ENCODE measurements around the gene ZNF366. TPM values are rescaled to one million over a fixed set of nuclear protein-coding genes. Genes with fewer than 3 reads are reported as not detected.

ZNF366 gene
- total and polyA plus RNA-seq, 9 donors = 2.1 to 3.7 (median 2.7) TPM

GRCh38 chr5:72458407-72458806 lies 48.8 kb downstream of the ZNF366 start:
- H3K9me3 ChIP-seq (replicated peaks; ENCODE audit: control insufficient read depth, low read depth, low read length) = no peaks in the 10 kb centered on the region
- 100% methylated on average over 2 of the region's 3 CpGs for WGBS (ENCODE audit: insufficient coverage)
- no peak for DNase-seq
- no peaks in the 10 kb centered on the region for H3K36me3 ChIP-seq (ENCODE audit: control insufficient read depth, insufficient read depth, low read length)
- H3K4me3 ChIP-seq (ENCODE audit: low read length) = no peak overlapping the region
- H3K27ac ChIP-seq (ENCODE audit: low read length) = no peak overlapping the region
- H3K27me3 ChIP-seq (ENCODE audit: control insufficient read depth, insufficient read depth, low read length) = no peaks in the 10 kb centered on the region
- peaks cover 55% of the 10 kb centered on the region for H3K4me1 ChIP-seq (ENCODE audit: control insufficient read depth, insufficient read depth, low read length)

DNA sequence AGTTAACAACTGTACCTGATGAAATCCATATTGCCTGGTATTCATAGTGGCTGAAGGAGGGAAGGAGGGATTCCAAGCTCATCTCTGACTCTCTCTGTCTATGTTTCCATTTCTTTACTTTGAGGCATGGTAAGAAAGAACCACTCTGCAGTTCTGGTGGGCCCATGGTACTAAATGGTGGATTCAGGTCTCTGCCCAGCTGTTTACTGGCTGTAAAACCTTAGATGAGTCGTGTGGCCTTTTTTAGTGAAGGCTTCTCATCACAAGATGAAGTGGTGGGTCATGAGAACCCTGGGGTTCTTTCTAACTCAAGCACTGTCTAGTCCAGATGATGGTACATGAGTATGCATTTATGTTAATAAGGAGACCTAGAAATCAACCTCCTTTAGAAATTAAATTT lies 49.7 kb downstream of the ZNF366 start:
- Histone ChIP-seq H3K27ac (ENCODE audit: low read length) (no peak overlapping the region), H3K4me3 (ENCODE audit: low read length) (no peak overlapping the region), H3K36me3 (ENCODE audit: control insufficient read depth, insufficient read depth, low read length) (no peaks in the 10 kb centered on the region), H3K4me1 (ENCODE audit: control insufficient read depth, insufficient read depth, low read length) (peaks cover 56% of the 10 kb centered on the region), H3K27me3 (ENCODE audit: control insufficient read depth, insufficient read depth, low read length) (no peaks in the 10 kb centered on the region), H3K9me3 (replicated peaks; ENCODE audit: control insufficient read depth, low read depth, low read length) (no peaks in the 10 kb centered on the region)
- DNase-seq = no peak
- WGBS (ENCODE audit: insufficient coverage) = no CpG with 5 or more reads among the region's 1 CpG

DNA sequence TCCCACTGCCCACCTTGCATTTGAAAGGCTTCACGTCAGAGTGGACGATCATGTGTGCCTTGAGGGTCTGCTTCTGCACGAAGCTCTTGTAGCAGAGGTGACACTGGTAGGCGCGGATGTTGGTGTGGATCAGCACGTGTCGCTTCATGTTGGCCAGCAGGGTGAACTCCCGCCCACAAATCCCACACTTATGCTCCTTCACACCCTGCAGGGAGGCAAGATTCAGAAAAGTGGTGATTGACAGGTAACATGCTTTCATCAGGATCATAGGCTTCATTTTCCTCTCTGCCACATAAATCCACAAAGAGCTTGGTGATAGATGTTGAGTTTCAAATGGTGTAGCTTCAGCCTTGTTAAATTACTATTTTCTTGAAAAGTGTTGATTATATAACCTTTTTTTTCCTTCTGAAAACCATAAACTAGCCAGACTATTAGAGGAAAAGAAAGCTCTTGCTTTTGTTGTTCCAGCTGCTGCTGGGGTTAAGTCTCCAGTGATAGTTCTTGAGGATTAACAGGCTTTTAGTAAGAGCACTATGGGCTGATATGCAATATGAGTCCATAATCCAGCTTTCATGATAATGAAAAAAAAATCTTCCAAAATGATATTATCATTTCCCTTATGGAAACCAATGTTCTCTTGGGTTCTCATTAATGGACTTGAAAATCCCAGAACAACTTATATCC lies 50.7 kb downstream of the ZNF366 start:
- no peak overlapping the region for H3K27ac ChIP-seq (ENCODE audit: low read length)
- no peaks in the 10 kb centered on the region for H3K36me3 ChIP-seq (ENCODE audit: control insufficient read depth, insufficient read depth, low read length)
- H3K4me1 ChIP-seq (ENCODE audit: control insufficient read depth, insufficient read depth, low read length) = peaks cover 66% of the 10 kb centered on the region

GRCh38 chr5:72455476-72455875 lies 51.7 kb downstream of the ZNF366 start:
- no peaks in the 10 kb centered on the region for H3K9me3 ChIP-seq (replicated peaks; ENCODE audit: control insufficient read depth, low read depth, low read length)
- H3K4me3 ChIP-seq (ENCODE audit: low read length) = no peak overlapping the region
- WGBS (ENCODE audit: insufficient coverage) = no CpG with 5 or more reads among the region's 9 CpGs
- H3K36me3 ChIP-seq (ENCODE audit: control insufficient read depth, insufficient read depth, low read length) = peaks cover 3% of the 10 kb centered on the region
- DNase-seq = peak; percentile 44
- peak overlapping the region; percentile 96 for H3K27ac ChIP-seq (ENCODE audit: low read length)
- H3K27me3 ChIP-seq (ENCODE audit: control insufficient read depth, insufficient read depth, low read length) = no peaks in the 10 kb centered on the region
- peaks cover 75% of the 10 kb centered on the region for H3K4me1 ChIP-seq (ENCODE audit: control insufficient read depth, insufficient read depth, low read length)

More for the DNA sequence above, 50.7 kb downstream of the ZNF366 start:
- DNase-seq = no peak
- Histone ChIP-seq H3K27me3 (ENCODE audit: control insufficient read depth, insufficient read depth, low read length) (no peaks in the 10 kb centered on the region), H3K4me3 (ENCODE audit: low read length) (no peak overlapping the region), H3K9me3 (replicated peaks; ENCODE audit: control insufficient read depth, low read depth, low read length) (no peaks in the 10 kb centered on the region)
- WGBS (ENCODE audit: insufficient coverage) = 100% methylated on average over 5 of the region's 8 CpGs

DNA sequence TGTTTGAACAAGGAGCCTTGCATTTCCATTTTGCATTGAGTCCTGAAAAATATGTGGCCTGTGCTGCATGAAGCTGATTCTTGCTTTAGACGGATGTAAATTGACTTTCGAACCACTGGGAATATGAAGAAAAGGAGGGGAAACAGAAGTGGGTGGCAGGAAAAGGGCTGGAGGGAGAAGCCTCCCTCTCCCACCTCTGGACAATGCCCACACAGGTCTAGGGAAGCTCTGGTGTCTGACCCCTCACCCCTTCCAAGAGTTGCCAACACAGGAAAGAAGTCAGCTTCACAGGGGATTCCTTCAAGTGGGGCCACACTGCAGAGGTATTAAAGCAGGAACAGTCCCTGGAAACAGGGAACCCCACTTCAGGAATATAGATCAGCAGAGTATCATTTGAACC lies 52.2 kb downstream of the ZNF366 start:
- H3K27me3 ChIP-seq (ENCODE audit: control insufficient read depth, insufficient read depth, low read length) = no peaks in the 10 kb centered on the region
- no peak for DNase-seq
- H3K9me3 ChIP-seq (replicated peaks; ENCODE audit: control insufficient read depth, low read depth, low read length) = no peaks in the 10 kb centered on the region
- 100% methylated on average over 1 of the region's 2 CpGs for WGBS (ENCODE audit: insufficient coverage)
- peak overlapping the region; percentile 96 for H3K27ac ChIP-seq (ENCODE audit: low read length)
- peaks cover 80% of the 10 kb centered on the region for H3K4me1 ChIP-seq (ENCODE audit: control insufficient read depth, insufficient read depth, low read length)
- no peak overlapping the region for H3K4me3 ChIP-seq (ENCODE audit: low read length)
- peaks cover 3% of the 10 kb centered on the region for H3K36me3 ChIP-seq (ENCODE audit: control insufficient read depth, insufficient read depth, low read length)

DNA sequence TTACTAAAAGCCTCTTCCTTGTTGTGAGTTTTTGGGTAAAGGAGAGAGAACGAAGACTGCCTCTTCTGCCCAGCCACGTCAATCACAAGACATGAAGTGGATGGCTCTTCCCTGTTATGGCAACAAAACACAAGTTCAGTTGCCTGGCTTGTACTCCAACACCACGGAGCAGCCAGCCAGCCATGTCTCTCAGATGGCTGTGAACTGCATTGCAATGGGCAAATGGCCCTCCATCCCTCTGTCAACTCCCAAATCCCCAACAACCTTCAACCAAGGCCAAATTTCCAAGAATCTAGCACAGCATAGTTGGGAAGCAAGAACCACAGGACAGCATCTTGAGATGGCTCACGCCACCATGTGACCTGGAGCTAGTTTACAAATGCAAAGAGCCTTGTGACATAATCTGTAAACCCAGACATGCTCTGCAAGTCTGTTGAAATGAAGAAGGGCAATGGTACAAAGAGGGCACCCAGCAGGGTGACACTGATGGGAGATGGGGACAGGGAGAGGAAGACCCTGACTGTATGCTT lies 53.9 kb downstream of the ZNF366 start:
- DNase-seq = no peak
- H3K4me1 ChIP-seq (ENCODE audit: control insufficient read depth, insufficient read depth, low read length) = peaks cover 68% of the 10 kb centered on the region
- H3K36me3 ChIP-seq (ENCODE audit: control insufficient read depth, insufficient read depth, low read length) = peaks cover 3% of the 10 kb centered on the region
- H3K9me3 ChIP-seq (replicated peaks; ENCODE audit: control insufficient read depth, low read depth, low read length) = no peaks in the 10 kb centered on the region
- H3K27ac ChIP-seq (ENCODE audit: low read length) = peak overlapping the region; percentile 96
- H3K4me3 ChIP-seq (ENCODE audit: low read length) = no peak overlapping the region
- H3K27me3 ChIP-seq (ENCODE audit: control insufficient read depth, insufficient read depth, low read length) = no peaks in the 10 kb centered on the region
- 39% methylated on average over 4 of the region's 4 CpGs for WGBS (ENCODE audit: insufficient coverage)

- peak; percentile 99 for DNase-seq
- Histone ChIP-seq H3K27me3 (ENCODE audit: control insufficient read depth, insufficient read depth, low read length) (no peaks in the 10 kb centered on the region), H3K27ac (ENCODE audit: low read length) (peak overlapping the region; percentile 96), H3K9me3 (replicated peaks; ENCODE audit: control insufficient read depth, low read depth, low read length) (no peaks in the 10 kb centered on the region), H3K4me1 (ENCODE audit: control insufficient read depth, insufficient read depth, low read length) (peaks cover 66% of the 10 kb centered on the region), H3K4me3 (ENCODE audit: low read length) (no peak overlapping the region), H3K36me3 (ENCODE audit: control insufficient read depth, insufficient read depth, low read length) (peaks cover 3% of the 10 kb centered on the region)
- WGBS (ENCODE audit: insufficient coverage) = 13% methylated on average over 4 of the region's 9 CpGs
Measured at GRCh38 chr5:72452515-72453245, 54.5 kb downstream of the ZNF366 start.

GRCh38 chr5:72451741-72452505 lies 55.3 kb downstream of the ZNF366 start:
- H3K4me3 ChIP-seq (ENCODE audit: low read length) = no peak overlapping the region

DNA sequence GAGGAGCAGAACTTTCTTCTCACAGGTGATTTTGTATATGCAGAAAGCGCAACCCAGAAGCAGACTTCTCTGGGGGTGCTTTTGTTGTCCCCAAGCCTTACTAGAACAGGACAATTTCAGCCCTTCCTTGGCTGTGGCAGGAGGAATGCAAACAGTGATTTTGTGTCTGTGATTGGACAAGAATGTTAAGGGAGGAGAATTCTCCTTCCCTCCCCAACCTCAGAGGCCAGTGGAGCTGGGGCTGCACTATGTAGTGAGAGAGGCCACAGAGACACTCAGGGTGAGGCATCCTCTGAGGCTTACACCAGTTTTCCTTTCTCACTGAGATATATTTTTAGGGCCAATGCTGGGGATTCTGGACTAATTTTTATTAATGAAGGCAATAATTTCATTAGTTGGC lies 58.8 kb downstream of the ZNF366 start:
- H3K4me1 ChIP-seq (ENCODE audit: control insufficient read depth, insufficient read depth, low read length) = peaks cover 44% of the 10 kb centered on the region
- no CpG with 5 or more reads among the region's 1 CpG for WGBS (ENCODE audit: insufficient coverage)
- DNase-seq = no peak

More at GRCh38 chr5:72451741-72452505, 55.3 kb downstream of the ZNF366 start:
- H3K9me3 ChIP-seq (replicated peaks; ENCODE audit: control insufficient read depth, low read depth, low read length) = no peaks in the 10 kb centered on the region
- H3K27ac ChIP-seq (ENCODE audit: low read length) = peak overlapping the region; percentile 96
- no peaks in the 10 kb centered on the region for H3K27me3 ChIP-seq (ENCODE audit: control insufficient read depth, insufficient read depth, low read length)
- 11% methylated on average over 11 of the region's 13 CpGs for WGBS (ENCODE audit: insufficient coverage)
- H3K36me3 ChIP-seq (ENCODE audit: control insufficient read depth, insufficient read depth, low read length) = peaks cover 3% of the 10 kb centered on the region
- H3K4me1 ChIP-seq (ENCODE audit: control insufficient read depth, insufficient read depth, low read length) = peaks cover 64% of the 10 kb centered on the region
- DNase-seq = peak; percentile 99

GRCh38 chr5:72447751-72448150 lies 59.5 kb downstream of the ZNF366 start:
- H3K9me3 ChIP-seq (replicated peaks; ENCODE audit: control insufficient read depth, low read depth, low read length) = no peaks in the 10 kb centered on the region
- DNase-seq = no peak
- no peak overlapping the region for H3K4me3 ChIP-seq (ENCODE audit: low read length)
- no peaks in the 10 kb centered on the region for H3K27me3 ChIP-seq (ENCODE audit: control insufficient read depth, insufficient read depth, low read length)
- no CpG with 5 or more reads among the region's 4 CpGs for WGBS (ENCODE audit: insufficient coverage)
- peaks cover 38% of the 10 kb centered on the region for H3K4me1 ChIP-seq (ENCODE audit: control insufficient read depth, insufficient read depth, low read length)
- H3K27ac ChIP-seq (ENCODE audit: low read length) = no peak overlapping the region
- peaks cover 3% of the 10 kb centered on the region for H3K36me3 ChIP-seq (ENCODE audit: control insufficient read depth, insufficient read depth, low read length)

More for the DNA sequence above, 58.8 kb downstream of the ZNF366 start:
- H3K27me3 ChIP-seq (ENCODE audit: control insufficient read depth, insufficient read depth, low read length) = no peaks in the 10 kb centered on the region
- peaks cover 3% of the 10 kb centered on the region for H3K36me3 ChIP-seq (ENCODE audit: control insufficient read depth, insufficient read depth, low read length)
- H3K27ac ChIP-seq (ENCODE audit: low read length) = no peak overlapping the region
- H3K4me3 ChIP-seq (ENCODE audit: low read length) = no peak overlapping the region
- no peaks in the 10 kb centered on the region for H3K9me3 ChIP-seq (replicated peaks; ENCODE audit: control insufficient read depth, low read depth, low read length)
